K562 (cell line): ENCODE measurements around the gene NMT1. TPM values are rescaled to one million over a fixed set of nuclear protein-coding genes. Genes with fewer than 3 reads are reported as not detected.
A peak's percentile ranks its signal among the peaks of the same experiment; 100 is the strongest.

ENCODE experiments used
- CBX2 ChIP-seq: fragments of 200-600 bp; sonication (generic); IDR thresholded peaks from one replicate; pipeline ENCODE4 v1.6.1; 2012; ENCODE audit warnings: mild to moderate bottlenecking, low read length, inconsistent platforms; ENCODE audit not compliant: insufficient read depth, poor library complexity, severe bottlenecking
- CBX5 ChIP-seq: IDR thresholded peaks from 2 replicates; pipeline ENCODE4 v1.6.1; 2014; ENCODE audit warnings: low read depth, borderline replicate concordance
- ESRRA ChIP-seq: fragments of 450-650 bp; IDR thresholded peaks from 2 replicates; pipeline ENCODE4 v1.6.1; 2014; ENCODE audit warnings: low read depth, mild to moderate bottlenecking, moderate library complexity, borderline replicate concordance
- GABPB1 ChIP-seq: sonication (generic); formaldehyde crosslinking; IDR thresholded peaks from 2 replicates; pipeline ENCODE4 v1.8.0; 2022; ENCODE audit warnings: mild to moderate bottlenecking, missing genetic modification reagents
- LEF1 ChIP-seq: fragments of 450-650 bp; IDR thresholded peaks from 2 replicates; pipeline ENCODE4 v1.6.1; 2016; ENCODE audit warnings: mild to moderate bottlenecking
- MEIS2 ChIP-seq: fragments of 450-650 bp; IDR thresholded peaks from 2 replicates; pipeline ENCODE4 v1.6.1; 2014; ENCODE audit warnings: mild to moderate bottlenecking; ENCODE audit not compliant: partially characterized antibody
- MLX ChIP-seq, 2 experiments: fragments of 450-650 bp in 1 of 2; sonication (generic) in 1 of 2; formaldehyde crosslinking; conservative IDR thresholded peaks; 2 replicates each; pipeline versions ENCODE4 v1.4.0 to v1.8.1; 2020 to 2022; ENCODE audit warnings: mild to moderate bottlenecking in 1 of 2, missing genetic modification reagents in 1 of 2
- NR2F6 ChIP-seq: fragments of 450-650 bp; formaldehyde crosslinking; IDR thresholded peaks from 2 replicates; pipeline ENCODE4 v1.4.0; 2020; ENCODE audit warnings: mild to moderate bottlenecking
- PKNOX1 ChIP-seq: fragments of 450-650 bp; IDR thresholded peaks from 2 replicates; pipeline ENCODE4 v1.6.1; 2016
- POLR2A ChIP-seq: fragments of 450-650 bp; conservative IDR thresholded peaks from 2 replicates; pipeline ENCODE4 v1.6.1; 2016
- POLR2AphosphoS5 ChIP-seq: IDR thresholded peaks from 2 replicates; pipeline ENCODE4 v1.6.1; 2011; ENCODE audit warnings: mild to moderate bottlenecking, low read depth, low read length, moderate library complexity; ENCODE audit not compliant: control insufficient read depth, insufficient read depth
- RAD51 ChIP-seq: fragments of 450-650 bp; IDR thresholded peaks from 2 replicates; pipeline ENCODE4 v1.7.1; 2016; ENCODE audit warnings: low read depth, mild to moderate bottlenecking, borderline replicate concordance
- RHOXF2B ChIP-seq: fragments of 250-450 bp; sonication (Bioruptor Pico); conservative IDR thresholded peaks from 2 replicates; pipeline ENCODE4 v1.5.1; 2021
- SETDB1 ChIP-seq: IDR thresholded peaks from one replicate; pipeline ENCODE4 v1.6.1; 2012; ENCODE audit warnings: low read length, control low read depth, inconsistent platforms
- SIN3A ChIP-seq, 2 experiments: fragments of 150-350 bp in 1 of 2; IDR thresholded peaks; 2 replicates each; pipeline ENCODE4 v1.6.1; 2011 to 2016; ENCODE audit warnings: borderline replicate concordance in 2 of 2, low read depth in 2 of 2, low read length in 2 of 2, mild to moderate bottlenecking in 2 of 2, moderate library complexity in 2 of 2; ENCODE audit not compliant: control insufficient read depth in 1 of 2
- SIRT6 ChIP-seq: IDR thresholded peaks from one replicate; pipeline ENCODE4 v1.6.1; 2012; ENCODE audit warnings: low read depth, mild to moderate bottlenecking, control low read depth, inconsistent platforms, low read length, moderate library complexity
- SRSF1 ChIP-seq: fragments of 200-400 bp; formaldehyde crosslinking; IDR thresholded peaks from 2 replicates; pipeline ENCODE4 v1.6.1; 2017; ENCODE audit warnings: mild to moderate bottlenecking, low read depth, low read length, moderate library complexity
- STAT5B ChIP-seq: fragments of 250-450 bp; sonication (Bioruptor Pico); IDR thresholded peaks from 2 replicates; pipeline ENCODE4 v1.8.0; 2021; ENCODE audit warnings: mild to moderate bottlenecking, inconsistent platforms
- TAL1 ChIP-seq: fragments of 450-650 bp; IDR thresholded peaks from 2 replicates; pipeline ENCODE4 v1.6.1; 2016; ENCODE audit warnings: mild to moderate bottlenecking
- TCF3 ChIP-seq: sonication (generic); formaldehyde crosslinking; IDR thresholded peaks from 2 replicates; pipeline ENCODE4 v1.4.0; 2020; ENCODE audit warnings: mild to moderate bottlenecking, missing genetic modification reagents
- XRCC4 ChIP-seq: IDR thresholded peaks from one replicate; pipeline ENCODE4 v1.6.1; 2011; ENCODE audit not compliant: insufficient read depth, insufficient read length; ENCODE audit errors: extremely low read depth
- ZNF165 ChIP-seq: fragments of 250-450 bp; sonication (Bioruptor Pico); IDR thresholded peaks from 2 replicates; pipeline ENCODE4 v1.4.0; 2020; ENCODE audit warnings: borderline replicate concordance
- ZNF431 ChIP-seq: sonication (generic); formaldehyde crosslinking; IDR thresholded peaks from 2 replicates; pipeline ENCODE4 v1.8.0; 2022; ENCODE audit warnings: mild to moderate bottlenecking, missing genetic modification reagents
- polyA plus RNA-seq, 8 experiments: library from polyadenylated mRNA; depleted of rRNA in 4 of 8; stranded (reverse) in 5 of 8; unstranded in 3 of 8; fragments of >200 nt; fragmentation: Nextera tagmentation in 2 of 8; fragmentation: Illumina TruSeq in 1 of 8; extraction: Ambion mirVana in 2 of 8; extraction: Trizol in 1 of 8; gene quantifications; 2 replicates each; pipeline versions ENCODE4 v1.2.1 to v1.2.3, GENCODE V29; 2011 to 2014; ENCODE audit warnings: inconsistent platforms in 1 of 8, missing spikeins in 1 of 8
- total RNA-seq, 7 experiments: library from RNA; depleted of rRNA in 6 of 7; stranded (reverse); fragments of >200 nt in 6 of 7; fragmentation: Illumina TruSeq in 2 of 7; extraction: Trizol in 2 of 7; gene quantifications; 2 replicates each; pipeline versions ENCODE4 v1.2.1 to v1.2.3, GENCODE V29; 2011 to 2021; ENCODE audit warnings: low replicate concordance in 1 of 7
- TF ChIP-seq, protein P1 (sequence below): fragments of 450-650 bp; IDR thresholded peaks from 2 replicates; pipeline ENCODE4 v1.6.1; 2017; ENCODE audit warnings: antibody characterized with exemption, mild to moderate bottlenecking

Gene NMT1
- total and polyA plus RNA-seq, 9 of the 15 experiments (the other 6 are each of a cell fraction or from before 2014, with no cell fraction given): 86.7 to 569 (median 213) TPM

DNA sequence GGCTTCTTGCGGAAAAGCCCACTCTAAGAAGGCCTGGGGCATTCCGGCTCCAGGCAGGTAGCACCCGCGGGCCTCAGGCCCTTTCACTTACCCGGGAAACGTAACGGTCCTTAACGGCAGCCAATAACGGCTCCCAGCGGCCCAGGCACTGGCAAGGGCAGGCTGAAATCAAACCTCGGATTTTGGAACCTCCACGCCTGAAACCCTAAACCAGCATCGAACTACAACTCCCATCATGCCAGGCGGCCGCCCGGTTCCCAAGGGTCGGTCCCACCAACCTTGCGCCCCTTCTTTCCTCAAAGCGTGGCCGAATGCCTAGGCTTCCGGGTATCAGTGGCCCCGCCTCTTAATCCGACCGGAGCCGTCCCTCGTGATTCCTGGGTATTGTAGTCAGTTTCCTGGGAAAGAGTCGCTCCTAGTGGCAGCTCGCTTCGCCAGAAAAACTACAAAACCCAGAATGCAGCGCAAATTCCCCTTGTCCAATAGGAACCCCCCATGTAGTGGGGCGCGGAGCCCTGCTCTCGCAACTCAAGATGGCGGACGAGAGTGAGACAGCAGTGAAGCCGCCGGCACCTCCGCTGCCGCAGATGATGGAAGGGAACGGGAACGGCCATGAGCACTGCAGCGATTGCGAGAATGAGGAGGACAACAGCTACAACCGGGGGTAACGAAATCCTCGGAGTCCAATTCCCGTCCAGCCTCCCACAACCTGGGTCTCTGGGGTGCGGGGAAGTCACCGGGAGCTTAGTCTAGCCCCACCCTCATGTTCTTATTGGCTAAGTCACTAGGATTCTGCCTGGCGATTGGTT is at the start of gene NMT1 (continued):
- TF ChIP-seq, protein P1, sequence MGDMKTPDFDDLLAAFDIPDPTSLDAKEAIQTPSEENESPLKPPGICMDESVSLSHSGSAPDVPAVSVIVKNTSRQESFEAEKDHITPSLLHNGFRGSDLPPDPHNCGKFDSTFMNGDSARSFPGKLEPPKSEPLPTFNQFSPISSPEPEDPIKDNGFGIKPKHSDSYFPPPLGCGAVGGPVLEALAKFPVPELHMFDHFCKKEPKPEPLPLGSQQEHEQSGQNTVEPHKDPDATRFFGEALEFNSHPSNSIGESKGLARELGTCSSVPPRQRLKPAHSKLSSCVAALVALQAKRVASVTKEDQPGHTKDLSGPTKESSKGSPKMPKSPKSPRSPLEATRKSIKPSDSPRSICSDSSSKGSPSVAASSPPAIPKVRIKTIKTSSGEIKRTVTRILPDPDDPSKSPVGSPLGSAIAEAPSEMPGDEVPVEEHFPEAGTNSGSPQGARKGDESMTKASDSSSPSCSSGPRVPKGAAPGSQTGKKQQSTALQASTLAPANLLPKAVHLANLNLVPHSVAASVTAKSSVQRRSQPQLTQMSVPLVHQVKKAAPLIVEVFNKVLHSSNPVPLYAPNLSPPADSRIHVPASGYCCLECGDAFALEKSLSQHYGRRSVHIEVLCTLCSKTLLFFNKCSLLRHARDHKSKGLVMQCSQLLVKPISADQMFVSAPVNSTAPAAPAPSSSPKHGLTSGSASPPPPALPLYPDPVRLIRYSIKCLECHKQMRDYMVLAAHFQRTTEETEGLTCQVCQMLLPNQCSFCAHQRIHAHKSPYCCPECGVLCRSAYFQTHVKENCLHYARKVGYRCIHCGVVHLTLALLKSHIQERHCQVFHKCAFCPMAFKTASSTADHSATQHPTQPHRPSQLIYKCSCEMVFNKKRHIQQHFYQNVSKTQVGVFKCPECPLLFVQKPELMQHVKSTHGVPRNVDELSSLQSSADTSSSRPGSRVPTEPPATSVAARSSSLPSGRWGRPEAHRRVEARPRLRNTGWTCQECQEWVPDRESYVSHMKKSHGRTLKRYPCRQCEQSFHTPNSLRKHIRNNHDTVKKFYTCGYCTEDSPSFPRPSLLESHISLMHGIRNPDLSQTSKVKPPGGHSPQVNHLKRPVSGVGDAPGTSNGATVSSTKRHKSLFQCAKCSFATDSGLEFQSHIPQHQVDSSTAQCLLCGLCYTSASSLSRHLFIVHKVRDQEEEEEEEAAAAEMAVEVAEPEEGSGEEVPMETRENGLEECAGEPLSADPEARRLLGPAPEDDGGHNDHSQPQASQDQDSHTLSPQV: peak; percentile 78
- TF ChIP-seq LEF1 (no peak), ESRRA (no peak; the same call in 1 of the 2 replicates), CBX2 (no peak), PKNOX1 (peak; percentile 99), CBX5 (no peak), ZNF165 (CRISPR knock-in tag) (no peak; the same call in 1 of the 2 replicates), SIN3A (IDR thresholded peaks at IDR 0.05; ENCODE audit: borderline replicate concordance in 2 of 2, control insufficient read depth in 1 of 2, low read depth in 2 of 2, low read length in 2 of 2) (peak; percentile 32 to 53; a peak in 1 of 4 replicates), MLX (CRISPR knock-in tag; conservative IDR thresholded peaks at IDR 0.05) (0 out of 4 replicates have a peak, but pooled peaks of 1 of the 2 experiments have one; percentile 57), ZNF431 (CRISPR knock-in tag) (no peak), XRCC4 (no peak), NR2F6 (CRISPR knock-in tag) (peak; percentile 77; the same call in 1 of the 2 replicates), GABPB1 (CRISPR knock-in tag) (peak; percentile 86), TCF3 (CRISPR knock-in tag) (no peak; the same call in 1 of the 2 replicates), SRSF1 (no peak), RAD51 (no peak), POLR2AphosphoS5 (peak; percentile 90), STAT5B (CRISPR knock-in tag) (no peak), SIRT6 (no peak), MEIS2 (no peak), TAL1 (no peak), POLR2A (peak; percentile 97), SETDB1 (no peak), RHOXF2B (no peak)
